Activated CD4-positive, alpha-beta memory T cell treated with anti-CD3 and anti-CD28 coated beads, Interleukin-2, amount 10 ng/mL, durations not matched to agents 7 days and 5 days (primary cell): ENCODE data around the gene AP3B1. TPM values are rescaled to one million over a fixed set of nuclear protein-coding genes. Genes with fewer than 3 reads are reported as not detected.

Experiments used
- CTCF ChIA-PET: fragments of 350-600 bp; sonication (Branson Sonifier 250); formaldehyde crosslinking; loops from one replicate; lab custom pipeline; 2021; ENCODE audit warnings: antibody characterized with exemption, inconsistent platforms; lab: Charles Lee
- POLR2A ChIA-PET: fragments of 350-600 bp; sonication (Branson Sonifier 250); formaldehyde crosslinking; loops from one replicate; lab custom pipeline; 2021; ENCODE audit warnings: antibody characterized with exemption; lab: Charles Lee
- DNase-seq: peaks from one replicate; pipeline ENCODE4 v3.0.0-alpha.2; 2020
- H3K27ac Mint-ChIP-seq: one replicate; pipeline ENCODE4 v1.8.0; 2021; ENCODE audit warnings: mild to moderate bottlenecking, mixed read lengths
- H3K27me3 Mint-ChIP-seq: one replicate; pipeline ENCODE4 v1.8.0; 2021; ENCODE audit warnings: mixed read lengths
- H3K36me3 Mint-ChIP-seq: one replicate; pipeline ENCODE4 v1.8.0; 2021; ENCODE audit warnings: low read depth, mixed read lengths
- H3K4me1 Mint-ChIP-seq: one replicate; pipeline ENCODE4 v1.8.0; 2021; ENCODE audit warnings: mixed read lengths
- H3K4me3 Mint-ChIP-seq: one replicate; pipeline ENCODE4 v1.8.0; 2021; ENCODE audit warnings: mild to moderate bottlenecking, mixed read lengths
- H3K9me3 Mint-ChIP-seq: one replicate; pipeline ENCODE4 v1.8.0; 2021; ENCODE audit warnings: mixed read lengths
- total RNA-seq, 2 experiments: library from RNA; stranded (reverse); gene quantifications; one replicate each; pipeline ENCODE4 v1.2.3, GENCODE V29; 2021

AP3B1 gene
- total RNA-seq, 2 experiments from 2014 or later = 40.3 to 42.7 TPM

DNA sequence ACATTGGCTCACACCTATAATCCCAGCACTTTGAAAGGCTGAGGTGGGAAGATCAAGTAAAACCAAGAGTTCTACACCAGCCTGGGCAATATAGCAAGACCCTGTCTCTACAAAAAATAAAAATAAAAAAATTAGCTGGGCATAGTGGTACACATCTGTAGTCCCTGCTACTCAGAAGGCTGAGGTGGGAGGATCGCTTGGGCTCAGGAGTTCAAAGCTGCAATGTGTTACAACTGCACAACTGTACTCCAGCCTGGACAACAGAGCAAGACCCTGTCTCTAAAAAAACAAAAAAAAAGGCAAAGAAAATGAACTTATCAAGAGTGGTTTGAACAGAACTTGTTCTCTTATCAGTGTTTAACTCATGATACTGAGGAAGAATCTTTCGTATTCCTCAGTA lies 29.3 kb downstream of the AP3B1 start:
- no peak overlapping the region for H3K4me3 Mint-ChIP-seq
- H3K36me3 Mint-ChIP-seq = peaks cover 30% of the 10 kb centered on the region
- H3K27me3 Mint-ChIP-seq = no peaks in the 10 kb centered on the region
- ChIA-PET POLR2A (no interaction called here), CTCF (no interaction called here)
- no peaks in the 10 kb centered on the region for H3K9me3 Mint-ChIP-seq
- H3K4me1 Mint-ChIP-seq = no peaks in the 10 kb centered on the region
- DNase-seq = no peak
- no peak overlapping the region for H3K27ac Mint-ChIP-seq

DNA sequence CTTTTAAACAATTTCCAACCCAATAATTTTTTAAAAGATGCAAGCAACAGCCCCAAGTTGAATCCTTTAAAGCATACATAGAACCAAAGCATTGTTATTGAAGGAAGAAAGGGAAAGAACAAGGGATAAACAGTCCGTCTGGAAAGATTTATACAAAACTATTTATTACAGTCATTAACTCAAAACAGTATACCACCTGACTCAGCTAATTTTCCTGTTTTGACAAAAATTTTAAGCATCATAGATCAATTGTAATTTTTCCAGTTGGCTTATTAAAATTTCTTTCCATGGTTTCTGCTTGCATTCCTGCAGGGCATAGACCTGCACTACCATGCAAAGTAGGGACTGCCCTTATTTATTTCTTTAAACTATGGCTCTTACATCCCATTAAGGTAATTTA lies 29.9 kb downstream of the AP3B1 start:
- Mint-ChIP-seq H3K27me3 (no peaks in the 10 kb centered on the region), H3K27ac (no peak overlapping the region), H3K9me3 (no peaks in the 10 kb centered on the region), H3K36me3 (peaks cover 33% of the 10 kb centered on the region), H3K4me1 (no peaks in the 10 kb centered on the region), H3K4me3 (no peak overlapping the region)
- POLR2A ChIA-PET = no interaction called here
- no peak for DNase-seq
- CTCF ChIA-PET = no interaction called here

DNA sequence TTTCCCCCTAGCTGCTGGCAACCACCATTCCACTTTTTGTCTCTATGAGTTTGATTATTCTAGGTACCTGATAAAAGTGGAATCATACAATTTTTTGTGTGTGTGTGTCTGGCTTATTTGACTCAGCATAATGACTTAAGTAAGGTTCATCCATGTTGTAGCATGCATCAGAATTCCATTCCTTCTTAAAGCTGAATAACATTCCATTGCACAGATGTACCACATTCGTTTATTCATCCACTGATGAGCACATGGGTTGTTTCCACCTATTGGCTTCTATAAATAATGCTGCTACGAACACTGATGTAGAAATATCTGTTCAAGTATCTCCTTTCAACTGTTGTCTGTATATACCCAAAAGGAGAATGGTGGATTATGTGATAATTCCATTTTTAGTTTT lies 33.7 kb downstream of the AP3B1 start:
- H3K27me3 Mint-ChIP-seq = no peaks in the 10 kb centered on the region
- peaks cover 66% of the 10 kb centered on the region for H3K36me3 Mint-ChIP-seq
- CTCF ChIA-PET = no interaction called here
- no peak overlapping the region for H3K4me3 Mint-ChIP-seq
- no peak overlapping the region for H3K27ac Mint-ChIP-seq
- POLR2A ChIA-PET = no interaction called here
- H3K4me1 Mint-ChIP-seq = no peaks in the 10 kb centered on the region
- peaks cover 2% of the 10 kb centered on the region for H3K9me3 Mint-ChIP-seq
- DNase-seq = no peak

- CTCF ChIA-PET = no interaction called here
- Mint-ChIP-seq H3K27me3 (no peaks in the 10 kb centered on the region), H3K36me3 (peaks cover 75% of the 10 kb centered on the region), H3K4me1 (no peaks in the 10 kb centered on the region), H3K9me3 (peaks cover 13% of the 10 kb centered on the region), H3K4me3 (no peak overlapping the region), H3K27ac (no peak overlapping the region)
- no peak for DNase-seq
- POLR2A ChIA-PET = no interaction called here
Measured at GRCh38 chr5:78253201-78253600, 41.3 kb downstream of the AP3B1 start.

DNA sequence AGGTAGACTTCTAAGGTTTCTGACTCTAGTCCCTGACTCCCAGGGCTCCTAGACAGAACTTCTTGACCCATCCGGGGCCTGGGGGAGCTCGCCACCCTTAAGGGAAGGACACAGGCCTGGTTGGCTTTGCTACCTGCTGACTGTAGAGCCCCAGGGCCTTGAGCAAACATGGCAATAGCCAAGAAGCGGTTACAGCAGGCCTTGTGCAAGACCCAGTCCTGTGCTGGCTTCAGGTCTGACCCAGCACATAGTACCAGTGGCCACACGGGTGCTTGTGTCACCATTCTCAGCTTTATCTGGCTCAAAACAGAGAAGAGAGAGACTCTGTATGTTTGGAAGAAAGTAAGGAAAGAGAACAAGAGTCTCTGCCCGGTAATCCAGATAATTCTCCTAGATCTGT lies 41.8 kb downstream of the AP3B1 start:
- no peak for DNase-seq
- Mint-ChIP-seq H3K4me1 (no peaks in the 10 kb centered on the region), H3K27me3 (no peaks in the 10 kb centered on the region), H3K4me3 (no peak overlapping the region), H3K36me3 (peaks cover 70% of the 10 kb centered on the region), H3K9me3 (peaks cover 13% of the 10 kb centered on the region), H3K27ac (no peak overlapping the region)
- ChIA-PET CTCF (no interaction called here), POLR2A (no interaction called here)

GRCh38 chr5:78251663-78252284 lies 42.7 kb downstream of the AP3B1 start:
- ChIA-PET CTCF (no interaction called here), POLR2A (no interaction called here)
- Mint-ChIP-seq H3K36me3 (peaks cover 60% of the 10 kb centered on the region), H3K9me3 (peaks cover 13% of the 10 kb centered on the region), H3K27ac (no peak overlapping the region), H3K4me3 (no peak overlapping the region), H3K27me3 (no peaks in the 10 kb centered on the region), H3K4me1 (no peaks in the 10 kb centered on the region)
- no peak for DNase-seq

- Mint-ChIP-seq H3K27ac (no peak overlapping the region), H3K27me3 (no peaks in the 10 kb centered on the region), H3K4me3 (no peak overlapping the region), H3K36me3 (peaks cover 10% of the 10 kb centered on the region), H3K4me1 (no peaks in the 10 kb centered on the region), H3K9me3 (no peaks in the 10 kb centered on the region)
- ChIA-PET CTCF (no interaction called here), POLR2A (no interaction called here)
- DNase-seq = no peak
Measured at GRCh38 chr5:78245136-78245535, 49.4 kb downstream of the AP3B1 start.

DNA sequence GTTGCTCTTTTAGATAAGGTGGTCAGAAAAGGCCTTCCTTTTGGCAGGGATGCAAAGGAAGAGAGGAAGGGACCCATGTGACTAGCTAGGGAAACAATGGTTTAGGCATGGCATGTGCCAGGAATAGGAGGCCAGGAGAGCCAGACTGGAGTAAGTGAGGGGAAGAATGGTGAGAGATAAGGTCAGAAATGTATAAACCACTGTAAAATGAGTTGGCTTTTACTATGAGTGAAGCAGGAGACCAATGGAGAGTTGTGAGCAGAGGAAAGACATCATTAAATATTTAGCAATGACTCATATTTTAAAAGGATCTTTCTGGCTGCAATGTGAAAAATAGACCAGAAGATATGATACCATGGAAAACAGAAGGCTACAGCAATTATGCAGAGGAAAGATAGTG lies 50.9 kb downstream of the AP3B1 start:
- POLR2A ChIA-PET = no interaction called here
- CTCF ChIA-PET = no interaction called here
- no peak overlapping the region for H3K27ac Mint-ChIP-seq

GRCh38 chr5:78243091-78243490 lies 51.4 kb downstream of the AP3B1 start:
- no peak overlapping the region for H3K27ac Mint-ChIP-seq

More for the DNA sequence above, 50.9 kb downstream of the AP3B1 start:
- H3K36me3 Mint-ChIP-seq = peaks cover 7% of the 10 kb centered on the region
- H3K27me3 Mint-ChIP-seq = no peaks in the 10 kb centered on the region
- H3K4me1 Mint-ChIP-seq = no peaks in the 10 kb centered on the region
- no peak for DNase-seq
- no peaks in the 10 kb centered on the region for H3K9me3 Mint-ChIP-seq
- H3K4me3 Mint-ChIP-seq = no peak overlapping the region

DNA sequence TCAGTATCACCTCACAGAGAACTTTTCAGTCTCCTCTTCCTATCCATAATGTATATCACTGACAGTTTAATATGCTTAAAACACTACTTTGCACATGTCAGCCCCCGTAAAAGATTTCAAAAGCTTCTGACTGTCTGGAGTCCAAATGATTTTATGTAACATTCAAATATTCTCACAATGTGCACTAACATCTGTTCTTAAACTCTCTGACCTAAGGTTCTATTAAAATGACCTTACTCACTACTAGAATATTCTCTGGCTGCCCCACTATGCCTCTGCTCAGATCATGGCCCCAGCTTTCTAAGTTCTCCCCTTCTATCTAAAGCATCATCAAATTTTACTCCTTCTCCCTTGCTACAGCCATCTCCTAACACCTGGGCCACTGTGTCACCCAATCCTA lies 52.5 kb downstream of the AP3B1 start:
- no peaks in the 10 kb centered on the region for H3K9me3 Mint-ChIP-seq
- H3K36me3 Mint-ChIP-seq = peaks cover 9% of the 10 kb centered on the region
- H3K27ac Mint-ChIP-seq = no peak overlapping the region
- DNase-seq = no peak
- ChIA-PET CTCF (no interaction called here), POLR2A (no interaction called here)
- H3K4me1 Mint-ChIP-seq = no peaks in the 10 kb centered on the region
- H3K27me3 Mint-ChIP-seq = no peaks in the 10 kb centered on the region
- H3K4me3 Mint-ChIP-seq = no peak overlapping the region

More at GRCh38 chr5:78243091-78243490, 51.4 kb downstream of the AP3B1 start:
- ChIA-PET CTCF (no interaction called here), POLR2A (no interaction called here)
- no peak for DNase-seq
- no peaks in the 10 kb centered on the region for H3K4me1 Mint-ChIP-seq
- no peaks in the 10 kb centered on the region for H3K9me3 Mint-ChIP-seq
- no peaks in the 10 kb centered on the region for H3K27me3 Mint-ChIP-seq
- peaks cover 9% of the 10 kb centered on the region for H3K36me3 Mint-ChIP-seq
- H3K4me3 Mint-ChIP-seq = no peak overlapping the region

DNA sequence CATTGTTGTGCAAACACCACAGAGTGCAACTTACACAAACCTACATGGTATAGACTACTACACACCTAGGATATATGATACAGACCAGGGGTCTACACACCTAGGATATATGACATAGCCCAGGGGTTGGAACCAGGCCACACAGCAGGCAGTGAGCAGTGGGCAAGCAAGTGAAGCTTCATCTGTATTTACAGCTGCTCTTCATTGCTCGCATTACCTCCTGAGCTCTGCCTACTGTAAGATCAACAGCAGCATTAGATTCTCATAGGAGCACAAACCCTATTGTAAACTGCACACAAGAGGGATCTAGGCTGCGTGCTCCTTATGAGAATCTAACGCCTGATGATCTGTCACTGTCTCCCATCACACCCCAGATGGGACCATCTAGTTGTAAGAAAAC lies 56.6 kb downstream of the AP3B1 start:
- peaks cover 9% of the 10 kb centered on the region for H3K36me3 Mint-ChIP-seq
- ChIA-PET POLR2A (no interaction called here), CTCF (no interaction called here)
- no peak overlapping the region for H3K4me3 Mint-ChIP-seq
- H3K27me3 Mint-ChIP-seq = no peaks in the 10 kb centered on the region
- H3K9me3 Mint-ChIP-seq = no peaks in the 10 kb centered on the region
- DNase-seq = no peak
- H3K4me1 Mint-ChIP-seq = no peaks in the 10 kb centered on the region
- no peak overlapping the region for H3K27ac Mint-ChIP-seq

DNA sequence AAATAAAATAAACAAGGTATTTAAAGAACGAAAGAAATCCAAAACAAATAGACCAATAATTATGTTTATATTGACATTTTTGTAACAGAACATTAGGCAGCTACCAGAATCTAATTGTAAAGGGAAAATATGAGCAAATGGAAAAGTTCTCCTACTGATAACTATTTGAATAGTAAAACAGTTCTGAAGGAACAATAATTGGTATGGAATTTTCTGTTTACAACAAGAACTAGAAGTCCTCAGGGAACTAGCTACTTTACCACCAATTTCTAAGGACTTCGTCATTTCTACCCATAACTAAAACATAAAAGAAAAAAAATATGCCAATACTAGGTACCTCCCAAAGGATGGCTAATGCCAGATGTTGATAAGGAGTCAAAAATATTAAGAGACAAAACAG lies 58.5 kb downstream of the AP3B1 start:
- Mint-ChIP-seq H3K27me3 (no peaks in the 10 kb centered on the region), H3K4me1 (no peaks in the 10 kb centered on the region), H3K36me3 (peaks cover 9% of the 10 kb centered on the region), H3K4me3 (no peak overlapping the region), H3K27ac (no peak overlapping the region), H3K9me3 (no peaks in the 10 kb centered on the region)
- ChIA-PET CTCF (no interaction called here), POLR2A (no interaction called here)
- DNase-seq = no peak

- ChIA-PET POLR2A (no interaction called here), CTCF (no interaction called here)
- Mint-ChIP-seq H3K4me1 (no peaks in the 10 kb centered on the region), H3K27ac (no peak overlapping the region), H3K9me3 (no peaks in the 10 kb centered on the region), H3K27me3 (no peaks in the 10 kb centered on the region), H3K4me3 (no peak overlapping the region), H3K36me3 (peaks cover 12% of the 10 kb centered on the region)
- DNase-seq = no peak
Measured at GRCh38 chr5:78235289-78235688, 59.2 kb downstream of the AP3B1 start.

- H3K36me3 Mint-ChIP-seq = peaks cover 9% of the 10 kb centered on the region
- no peak overlapping the region for H3K27ac Mint-ChIP-seq
- no peaks in the 10 kb centered on the region for H3K27me3 Mint-ChIP-seq
- H3K4me3 Mint-ChIP-seq = no peak overlapping the region
- DNase-seq = no peak
- CTCF ChIA-PET = no interaction called here
- H3K4me1 Mint-ChIP-seq = no peaks in the 10 kb centered on the region
- no peaks in the 10 kb centered on the region for H3K9me3 Mint-ChIP-seq
- POLR2A ChIA-PET = no interaction called here
Measured at GRCh38 chr5:78234804-78235203, 59.7 kb downstream of the AP3B1 start.
